Left lung (tissue), 10 donors: ENCODE measurements around the gene FUNDC2. TPM values are rescaled to one million over a fixed set of nuclear protein-coding genes. Genes with fewer than 3 reads are reported as not detected.

Experiments used
- ATAC-seq: fragments of 200-7000 bp; cut with Tn5 transposase; one replicate; pipeline ENCODE4 v1.9.1; 2020; ENCODE audit warnings: moderate library complexity
- DNase-seq, 4 donors: peaks; one replicate each; pipeline ENCODE4 v3.0.0-alpha.2; 2013 to 2020
- H3K27ac ChIP-seq, 2 donors: fragments of 200-600 bp; sonication (generic) in 1 of 2; one replicate each; pipeline versions ENCODE4 v1.5.0 to v1.8.0; 2020 to 2021
- H3K27me3 ChIP-seq, 2 donors: fragments of 200-600 bp; sonication (generic) in 1 of 2; one replicate each; pipeline versions ENCODE4 v1.5.0 to v1.8.0; 2020 to 2021
- H3K36me3 ChIP-seq, 2 donors: fragments of 200-600 bp; sonication (generic) in 1 of 2; one replicate each; pipeline versions ENCODE4 v1.5.0 to v1.8.0; 2020 to 2021
- H3K4me1 ChIP-seq, 2 donors: fragments of 200-600 bp; one replicate each; pipeline ENCODE4 v1.8.0; 2021
- H3K4me3 ChIP-seq, 2 donors: fragments of 200-600 bp; sonication (generic) in 1 of 2; one replicate each; pipeline versions ENCODE4 v1.5.0 to v1.8.0; 2020 to 2021; ENCODE audit warnings: mild to moderate bottlenecking in 1 of 2
- H3K9me3 ChIP-seq, 2 donors: fragments of 200-600 bp; sonication (generic) in 1 of 2; one replicate each; pipeline versions ENCODE4 v1.5.0 to v1.8.0; 2020 to 2021
- intact Hi-C, 2 donors: fragments of 100-400 bp; cut with DNase I; formaldehyde crosslinking; loops; one replicate each; pipeline versions ENCODE4 v1.11.2 to v1.14.2; 2022
- polyA plus RNA-seq, 6 donors: library from polyadenylated mRNA; unstranded; fragments of 120-200 nt; gene quantifications; one replicate each; pipeline ENCODE4 v1.2.1, GENCODE V29; 2013; ENCODE audit not compliant: insufficient read length in 6 of 6
- total RNA-seq, 2 donors: library from RNA; stranded (reverse); fragmentation: NEBNext Ultra II Directional; extraction: Animal tissue kit (Norgen Biotek cat#: 25700); gene quantifications; one replicate each; pipeline ENCODE4 v1.2.1, GENCODE V29; 2021
- TF ChIP-seq, protein P1 (sequence below), 2 donors: fragments of 200-600 bp; sonication (generic) in 1 of 2; IDR thresholded peaks; one replicate each; pipeline versions ENCODE4 v1.5.0 to v1.8.0; 2021; ENCODE audit warnings: antibody characterized with exemption in 2 of 2
- donor health status: DM: no; HTN: yes; CAD: no.
- donor health status: DM: no; HTN: no; CAD: no.

Gene FUNDC2
- total and polyA plus RNA-seq, 8 donors: 71.5 to 122 (median 105) TPM

DNA sequence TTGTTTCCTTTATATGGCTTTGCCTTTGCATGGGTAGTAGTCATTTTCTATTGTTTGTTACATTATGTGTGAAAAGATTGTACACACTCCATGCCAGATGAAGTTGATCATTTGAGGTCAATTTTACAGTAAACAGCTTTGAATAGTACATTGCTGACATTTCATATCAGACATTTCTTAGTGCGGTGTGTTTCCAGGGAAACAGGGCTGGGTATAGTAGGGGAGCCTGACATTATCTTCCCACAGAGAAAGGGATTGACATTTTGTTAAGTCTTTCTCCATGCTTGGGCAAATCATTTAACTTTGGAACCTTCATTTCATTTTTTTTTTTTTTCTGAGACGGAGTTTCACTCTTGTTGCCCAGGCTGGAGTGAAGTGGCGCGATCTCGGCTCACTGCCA lies 5.0 kb downstream of the FUNDC2 start:
- Histone ChIP-seq H3K4me3 (no peak overlapping the region), H3K27me3 (no peaks in the 10 kb centered on the region), H3K27ac (no peak overlapping the region), H3K9me3 (no peaks in the 10 kb centered on the region), H3K4me1 (peaks cover 0 to 8% of the 10 kb centered on the region in 2 donors), H3K36me3 (peaks cover 0 to 17% of the 10 kb centered on the region in 2 donors)
- ATAC-seq (no peak), DNase-seq (no peak)
- TF ChIP-seq, protein P1, sequence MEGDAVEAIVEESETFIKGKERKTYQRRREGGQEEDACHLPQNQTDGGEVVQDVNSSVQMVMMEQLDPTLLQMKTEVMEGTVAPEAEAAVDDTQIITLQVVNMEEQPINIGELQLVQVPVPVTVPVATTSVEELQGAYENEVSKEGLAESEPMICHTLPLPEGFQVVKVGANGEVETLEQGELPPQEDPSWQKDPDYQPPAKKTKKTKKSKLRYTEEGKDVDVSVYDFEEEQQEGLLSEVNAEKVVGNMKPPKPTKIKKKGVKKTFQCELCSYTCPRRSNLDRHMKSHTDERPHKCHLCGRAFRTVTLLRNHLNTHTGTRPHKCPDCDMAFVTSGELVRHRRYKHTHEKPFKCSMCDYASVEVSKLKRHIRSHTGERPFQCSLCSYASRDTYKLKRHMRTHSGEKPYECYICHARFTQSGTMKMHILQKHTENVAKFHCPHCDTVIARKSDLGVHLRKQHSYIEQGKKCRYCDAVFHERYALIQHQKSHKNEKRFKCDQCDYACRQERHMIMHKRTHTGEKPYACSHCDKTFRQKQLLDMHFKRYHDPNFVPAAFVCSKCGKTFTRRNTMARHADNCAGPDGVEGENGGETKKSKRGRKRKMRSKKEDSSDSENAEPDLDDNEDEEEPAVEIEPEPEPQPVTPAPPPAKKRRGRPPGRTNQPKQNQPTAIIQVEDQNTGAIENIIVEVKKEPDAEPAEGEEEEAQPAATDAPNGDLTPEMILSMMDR (IDR thresholded peaks at IDR 0.05): no peak
- intact Hi-C loops: no loop called here

DNA sequence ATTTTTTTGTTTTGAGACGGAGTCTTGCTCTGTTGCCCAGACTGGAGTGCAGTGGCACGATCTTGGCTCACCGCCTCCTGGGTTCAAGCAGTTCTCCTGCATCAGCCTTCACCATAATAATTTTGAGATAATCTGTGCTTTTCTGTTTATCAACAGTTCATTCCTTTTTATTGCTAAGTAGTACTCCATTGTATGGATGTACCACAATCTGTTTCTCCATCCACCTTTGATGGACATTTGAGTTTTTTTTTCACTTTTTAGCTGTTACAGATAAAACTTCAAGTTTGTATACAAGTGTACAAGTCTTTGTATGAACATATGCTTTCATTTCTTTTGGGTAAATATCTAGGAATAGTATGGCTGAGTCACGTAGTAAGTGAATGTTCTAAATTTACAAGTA lies 9.0 kb downstream of the FUNDC2 start:
- TF ChIP-seq, protein P1 (IDR thresholded peaks at IDR 0.05): no peak
- Histone ChIP-seq H3K4me1 (no peaks in the 10 kb centered on the region), H3K27me3 (no peaks in the 10 kb centered on the region), H3K4me3 (no peak overlapping the region), H3K36me3 (peaks cover 0 to 17% of the 10 kb centered on the region in 2 donors), H3K27ac (no peak overlapping the region), H3K9me3 (no peaks in the 10 kb centered on the region)
- intact Hi-C loops: no loop called here
- DNase-seq: no peak
- no peak for ATAC-seq

DNA sequence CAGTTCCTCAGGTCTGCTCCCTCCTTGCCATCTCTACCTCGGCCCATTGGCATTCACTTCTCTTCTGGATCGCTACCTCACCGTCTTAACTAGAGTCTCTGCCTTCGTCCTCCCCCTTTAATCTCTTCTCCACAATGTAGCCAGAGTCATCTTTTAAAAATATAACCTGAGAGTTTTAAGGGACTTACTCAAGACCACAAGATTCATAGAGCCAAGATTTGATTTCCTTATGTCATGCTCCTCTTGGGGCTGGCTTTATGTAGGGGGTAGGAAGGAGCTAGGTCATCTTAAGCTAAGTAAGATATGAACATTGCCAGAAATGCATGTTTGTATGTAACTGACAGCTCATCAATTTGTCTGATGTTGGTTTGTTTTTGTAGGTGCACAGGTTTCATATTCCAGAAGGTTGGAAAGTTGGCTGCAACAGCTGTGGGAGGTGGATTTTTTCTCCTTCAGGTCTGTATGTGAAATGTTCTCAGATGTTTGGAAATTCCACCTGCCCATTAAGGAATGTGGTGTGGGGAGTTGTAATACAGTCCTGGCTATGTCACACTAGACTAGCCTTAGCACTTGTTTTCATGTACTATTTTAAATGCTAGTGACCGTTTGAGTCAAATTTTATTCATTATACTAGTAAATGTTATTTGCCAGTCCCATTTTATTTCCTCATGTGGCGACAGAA lies 19.6 kb downstream of the FUNDC2 start:
- H3K36me3 ChIP-seq: peaks cover 0 to 4% of the 10 kb centered on the region in 2 donors
- ATAC-seq: no peak

DNA sequence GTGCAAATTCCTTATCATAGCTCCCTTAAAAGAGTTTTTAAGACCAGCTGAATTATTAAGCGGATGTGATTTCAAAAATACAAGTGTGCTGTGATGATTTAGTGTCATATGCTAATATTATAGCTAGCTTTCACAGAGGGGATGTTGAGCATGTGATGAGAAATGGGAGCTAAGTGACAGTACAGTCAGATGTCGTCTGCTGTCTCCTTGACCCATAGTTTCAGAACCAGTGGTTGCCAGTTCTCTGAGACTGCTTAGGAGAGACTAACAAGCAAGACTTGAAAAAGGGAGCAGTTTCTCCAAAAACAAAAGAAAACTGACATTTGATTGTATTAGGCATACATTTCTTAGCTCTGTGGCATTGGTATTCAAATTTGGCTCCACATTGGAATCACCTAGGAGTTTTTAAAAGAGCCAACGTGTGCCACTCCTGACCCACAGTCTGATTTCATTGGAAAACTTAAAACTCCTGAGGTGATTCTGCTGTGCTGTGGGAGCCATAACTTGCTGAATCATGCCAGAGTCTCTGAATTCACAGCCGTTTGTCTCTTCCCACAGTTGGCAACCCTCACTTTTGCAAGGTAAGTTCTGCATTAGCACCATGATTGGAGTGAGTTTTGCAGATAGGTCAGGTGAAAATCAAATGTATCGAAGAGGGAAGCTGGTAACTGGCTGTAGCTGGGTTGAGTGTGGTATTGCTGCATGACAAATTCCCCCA lies 20.3 kb downstream of the FUNDC2 start:
- TF ChIP-seq, protein P1 (IDR thresholded peaks at IDR 0.05): no peak
- intact Hi-C loops: no loop called here
- H3K4me1 ChIP-seq: no peaks in the 10 kb centered on the region

More for the DNA sequence above, 19.6 kb downstream of the FUNDC2 start:
- Histone ChIP-seq H3K4me1 (no peaks in the 10 kb centered on the region), H3K4me3 (no peak overlapping the region), H3K27me3 (no peaks in the 10 kb centered on the region), H3K27ac (no peak overlapping the region), H3K9me3 (no peaks in the 10 kb centered on the region)
- DNase-seq: no peak
- TF ChIP-seq, protein P1 (IDR thresholded peaks at IDR 0.05): no peak
- intact Hi-C loops: no loop called here

DNA sequence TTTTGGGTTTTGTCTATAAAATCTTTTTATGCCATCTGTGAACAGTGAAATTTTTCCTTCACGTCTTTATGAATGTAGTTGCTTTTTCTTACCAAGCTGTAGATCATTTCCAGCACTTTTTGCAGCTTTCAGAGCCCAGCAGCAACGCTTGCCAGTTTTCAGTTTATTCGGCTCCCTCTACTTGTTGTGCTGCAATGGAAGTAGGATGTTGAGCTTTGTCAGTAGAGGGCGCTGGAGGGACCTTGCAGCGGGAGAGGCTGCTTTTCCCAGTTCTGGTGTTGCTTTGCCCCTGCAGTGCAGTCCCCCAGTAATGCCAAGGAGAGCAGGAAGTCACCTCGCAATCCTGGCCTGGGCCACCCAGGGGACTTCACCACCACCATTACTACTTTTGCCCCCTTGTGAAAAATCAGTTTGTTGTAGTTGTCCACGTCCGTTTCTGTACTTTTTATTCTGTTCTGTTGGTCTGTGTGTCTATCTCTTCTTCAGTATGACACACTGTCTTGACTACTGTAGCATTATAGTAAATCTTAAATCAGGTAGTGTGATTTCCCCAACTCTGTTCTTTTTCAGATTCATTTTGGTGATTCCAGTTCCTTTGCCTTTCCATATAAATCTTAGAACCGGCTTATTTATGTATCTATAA lies 22.5 kb downstream of the FUNDC2 start:
- ATAC-seq: peak; percentile 82
- H3K36me3 ChIP-seq: peaks cover 0 to 12% of the 10 kb centered on the region in 2 donors
- no peak overlapping the region for H3K4me3 ChIP-seq
- H3K4me1 ChIP-seq: no peaks in the 10 kb centered on the region
- no peaks in the 10 kb centered on the region for H3K27me3 ChIP-seq
- DNase-seq: peak in 1 of 4 donors; percentile 53
- H3K27ac ChIP-seq: no peak overlapping the region
- H3K9me3 ChIP-seq: no peaks in the 10 kb centered on the region
- intact Hi-C loops: no loop called here
- TF ChIP-seq, protein P1 (IDR thresholded peaks at IDR 0.05): peak; percentile 32 to 41

More for the DNA sequence above, 20.3 kb downstream of the FUNDC2 start:
- Histone ChIP-seq H3K4me3 (no peak overlapping the region), H3K9me3 (no peaks in the 10 kb centered on the region), H3K27me3 (no peaks in the 10 kb centered on the region), H3K36me3 (peaks cover 0 to 8% of the 10 kb centered on the region in 2 donors), H3K27ac (no peak overlapping the region)
- ATAC-seq (no peak), DNase-seq (no peak)
